Osteoblast (primary cell): ENCODE measurements around the gene ATXN1L. TPM values are rescaled to one million over a fixed set of nuclear protein-coding genes. Genes with fewer than 3 reads are reported as not detected.
"Not testable (repeated sequence)": the region's sequence is repeated elsewhere in the genome, so short reads cannot be mapped to it uniquely, and the experiment has no call there.

Experiments used
- DNase-seq: peaks from one replicate; pipeline ENCODE4 v3.0.0; 2011; ENCODE audit warnings: low spot score, mixed read lengths; ENCODE audit not compliant: insufficient read length; ENCODE audit errors: missing footprints
- H2AFZ ChIP-seq: 2 replicates; pipeline ENCODE4 v1.6.0; 2011; ENCODE audit warnings: mild to moderate bottlenecking, low read length
- H3K27ac ChIP-seq: 2 replicates; pipeline ENCODE4 v1.5.1; 2011; ENCODE audit warnings: mild to moderate bottlenecking, low read depth, low read length, moderate library complexity
- H3K27me3 ChIP-seq: 2 replicates; pipeline ENCODE4 v1.6.0; 2012; ENCODE audit warnings: mild to moderate bottlenecking, control low read depth, inconsistent platforms, low read length, moderate library complexity; ENCODE audit not compliant: insufficient read depth
- H3K36me3 ChIP-seq: 2 replicates; pipeline ENCODE4 v1.5.1; 2011; ENCODE audit warnings: mild to moderate bottlenecking, low read length, control low read depth, moderate library complexity; ENCODE audit not compliant: insufficient read depth
- H3K4me1 ChIP-seq: 2 replicates; pipeline ENCODE4 v1.5.1; 2011; ENCODE audit warnings: mild to moderate bottlenecking, low read length, control low read depth, moderate library complexity; ENCODE audit not compliant: insufficient read depth
- H3K4me2 ChIP-seq: 2 replicates; pipeline ENCODE4 v1.6.0; 2011; ENCODE audit warnings: mild to moderate bottlenecking, low read length; ENCODE audit not compliant: insufficient read depth
- H3K4me3 ChIP-seq: fragments of 200-600 bp; sonication (generic); 3 replicates; pipeline ENCODE4 v1.5.1; 2012; ENCODE audit warnings: mild to moderate bottlenecking, low read length, inconsistent platforms; ENCODE audit not compliant: insufficient read depth
- H3K79me2 ChIP-seq: 2 replicates; pipeline ENCODE4 v1.6.0; 2012; ENCODE audit warnings: mild to moderate bottlenecking, low read length, control low read depth, inconsistent platforms; ENCODE audit not compliant: insufficient read depth
- H3K9me3 ChIP-seq: 2 replicates; pipeline ENCODE4 v1.5.1; 2011; ENCODE audit warnings: low read depth, low read length, control low read depth
- H4K20me1 ChIP-seq: 2 replicates; pipeline ENCODE4 v1.6.0; 2012; ENCODE audit warnings: mild to moderate bottlenecking, low read length, control low read depth; ENCODE audit not compliant: insufficient read depth
- total RNA-seq: library from RNA; depleted of rRNA; stranded (reverse); fragments of >200 nt; gene quantifications from 2 replicates; pipeline ENCODE4 v1.2.3, GENCODE V29; 2012
- TF ChIP-seq, protein P1 (sequence below): IDR thresholded peaks from 2 replicates; pipeline ENCODE4 v1.5.1; 2011; ENCODE audit warnings: mild to moderate bottlenecking, low read depth, low read length, moderate library complexity; ENCODE audit errors: extremely low read depth

The ATXN1L gene
- total RNA-seq, 1 donor, result 15.9 TPM

DNA sequence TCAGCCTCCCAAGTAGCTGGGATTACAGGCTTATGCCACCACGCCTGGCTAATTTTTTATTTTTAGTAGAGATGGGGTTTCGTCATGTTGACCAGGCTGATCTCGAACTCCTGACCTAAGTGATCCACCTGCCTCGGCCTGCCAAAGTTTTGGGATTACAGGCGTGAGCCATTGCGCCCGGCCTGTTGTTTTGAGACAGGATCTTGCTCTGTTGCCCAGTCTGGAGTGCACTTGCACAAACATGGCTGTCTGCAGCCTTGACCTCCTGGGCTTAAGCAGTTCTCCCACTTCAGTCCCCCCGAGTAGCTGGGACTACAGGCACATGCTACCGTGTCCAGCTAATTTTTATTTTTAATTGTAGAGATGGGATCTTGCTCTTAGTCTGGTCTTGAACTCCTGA, 58.5 kb downstream of the ATXN1L start:
- TF ChIP-seq, protein P1, sequence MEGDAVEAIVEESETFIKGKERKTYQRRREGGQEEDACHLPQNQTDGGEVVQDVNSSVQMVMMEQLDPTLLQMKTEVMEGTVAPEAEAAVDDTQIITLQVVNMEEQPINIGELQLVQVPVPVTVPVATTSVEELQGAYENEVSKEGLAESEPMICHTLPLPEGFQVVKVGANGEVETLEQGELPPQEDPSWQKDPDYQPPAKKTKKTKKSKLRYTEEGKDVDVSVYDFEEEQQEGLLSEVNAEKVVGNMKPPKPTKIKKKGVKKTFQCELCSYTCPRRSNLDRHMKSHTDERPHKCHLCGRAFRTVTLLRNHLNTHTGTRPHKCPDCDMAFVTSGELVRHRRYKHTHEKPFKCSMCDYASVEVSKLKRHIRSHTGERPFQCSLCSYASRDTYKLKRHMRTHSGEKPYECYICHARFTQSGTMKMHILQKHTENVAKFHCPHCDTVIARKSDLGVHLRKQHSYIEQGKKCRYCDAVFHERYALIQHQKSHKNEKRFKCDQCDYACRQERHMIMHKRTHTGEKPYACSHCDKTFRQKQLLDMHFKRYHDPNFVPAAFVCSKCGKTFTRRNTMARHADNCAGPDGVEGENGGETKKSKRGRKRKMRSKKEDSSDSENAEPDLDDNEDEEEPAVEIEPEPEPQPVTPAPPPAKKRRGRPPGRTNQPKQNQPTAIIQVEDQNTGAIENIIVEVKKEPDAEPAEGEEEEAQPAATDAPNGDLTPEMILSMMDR, result no peak

DNA sequence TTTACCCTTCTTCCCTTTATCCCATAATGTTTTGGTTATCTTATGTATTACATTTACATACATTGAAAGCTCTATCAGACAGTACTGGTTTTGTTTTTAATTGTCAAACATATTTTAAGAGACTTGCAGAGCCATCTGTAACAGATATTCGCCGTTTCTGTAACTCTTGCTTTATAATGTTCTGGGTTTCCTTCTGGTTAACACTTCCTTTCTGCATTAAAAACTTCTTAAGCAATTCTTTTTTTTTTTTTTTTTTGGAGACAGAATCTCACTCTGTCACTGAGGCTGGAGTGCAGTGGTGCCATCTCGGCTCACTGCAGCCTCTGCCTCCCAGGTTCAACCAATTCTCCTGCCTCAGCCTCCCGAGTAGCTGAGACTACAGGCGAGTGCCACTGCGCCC, 60.0 kb downstream of the ATXN1L start:
- not testable (repeated sequence) for H3K27ac ChIP-seq, H3K4me3 ChIP-seq, H3K4me2 ChIP-seq, H3K4me1 ChIP-seq, H3K36me3 ChIP-seq, DNase-seq, H2AFZ ChIP-seq, H3K9me3 ChIP-seq, H3K27me3 ChIP-seq
- Histone ChIP-seq H3K79me2 (peaks cover 100% of the 10 kb centered on the region), H4K20me1 (peaks cover 81% of the 10 kb centered on the region)

More for the DNA sequence above, 58.5 kb downstream of the ATXN1L start:
- no peak overlapping the region for H3K27ac ChIP-seq
- H3K4me1 ChIP-seq, result peaks cover 6% of the 10 kb centered on the region
- H2AFZ ChIP-seq, result no peak overlapping the region
- H3K79me2 ChIP-seq, result peaks cover 100% of the 10 kb centered on the region
- H4K20me1 ChIP-seq, result peaks cover 78% of the 10 kb centered on the region
- H3K4me3 ChIP-seq, result no peak overlapping the region
- DNase-seq, result no peak
- H3K36me3 ChIP-seq, result peaks cover 4% of the 10 kb centered on the region
- H3K4me2 ChIP-seq, result no peak overlapping the region
- no peaks in the 10 kb centered on the region for H3K27me3 ChIP-seq
- no peaks in the 10 kb centered on the region for H3K9me3 ChIP-seq

Other genes with a start within 250 kb of the ATXN1L start
- gene MARVELD3, start 219.8 kb upstream of the ATXN1L start, total RNA-seq, result 0.36 and 0.88 TPM in 2 replicates
- gene PHLPP2, start 121.3 kb upstream of the ATXN1L start, total RNA-seq, result 11.2 and 12.7 TPM in 2 replicates
- 82.5 and 104 TPM in 2 replicates for gene AP1G1, start 37.1 kb upstream of the ATXN1L start, total RNA-seq
- 7.1 and 12.3 TPM in 2 replicates for gene ZNF821, start 38.2 kb downstream of the ATXN1L start, total RNA-seq
- gene IST1, start 49.6 kb downstream of the ATXN1L start, total RNA-seq, result 213 and 229 TPM in 2 replicates
- not detected in 2 replicates for gene PKD1L3, start 154.4 kb downstream of the ATXN1L start, total RNA-seq
- 3.2 and 4.7 TPM in 2 replicates for gene DHODH, start 162.8 kb downstream of the ATXN1L start, total RNA-seq
- not detected in 2 replicates for gene HP, start 208.5 kb downstream of the ATXN1L start, total RNA-seq
- gene HPR, start 217.2 kb downstream of the ATXN1L start, total RNA-seq, result not detected in 2 replicates
- 9.1 and 12.3 TPM in 2 replicates for gene TXNL4B, start 247.6 kb downstream of the ATXN1L start, total RNA-seq
- 51.4 and 52.7 TPM in 2 replicates for gene DHX38, start 247.9 kb downstream of the ATXN1L start, total RNA-seq